SK-N-SH (cell line): ENCODE data around the gene LBR. TPM values are rescaled to one million over a fixed set of nuclear protein-coding genes. Genes with fewer than 3 reads are reported as not detected.

ENCODE experiments used
- CTCF ChIA-PET: fragments of 300-600, 350-600 bp; formaldehyde crosslinking; extraction: SDS; loops from one replicate; lab custom pipeline; 2021; lab: Yijun Ruan, JAX
- POLR2A ChIA-PET: fragments of 350-600 bp; sonication (Branson Sonifier 250); formaldehyde crosslinking; extraction: SDS; loops from one replicate; lab custom pipeline; 2020; ENCODE audit warnings: antibody characterized with exemption, inconsistent platforms; lab: Yijun Ruan, JAX
- DNase-seq: peaks from one replicate; pipeline ENCODE4 v3.0.0; 2012
- H2AFZ ChIP-seq: fragments of 200-600 bp; sonication (generic); 2 replicates; pipeline ENCODE4 v1.8.1; 2016; ENCODE audit warnings: antibody characterized with exemption, mild to moderate bottlenecking, low read depth
- H3F3A ChIP-seq: fragments of 200-600 bp; sonication (generic); replicated peaks from 2 replicates; pipeline ENCODE3; 2016; ENCODE audit warnings: antibody characterized with exemption, mild to moderate bottlenecking; ENCODE audit not compliant: insufficient read depth
- H3K27ac ChIP-seq, 2 experiments: fragments of 200-500 bp in 1 of 2; fragments of 200-600 bp in 1 of 2; sonication (Bioruptor generic) in 1 of 2; sonication (generic), shearing (Covaris generic) in 1 of 2; 2 replicates each; pipeline versions ENCODE4 v1.5.1 to v1.6.1; 2014 to 2016; ENCODE audit warnings: low read depth in 2 of 2, inconsistent platforms in 1 of 2, low read length in 1 of 2, mild to moderate bottlenecking in 1 of 2, mixed read lengths in 1 of 2
- H3K27me3 ChIP-seq: fragments of 200-600 bp; sonication (generic), shearing (Covaris generic); 2 replicates; pipeline ENCODE4 v1.6.1; 2016; ENCODE audit warnings: mixed run types; ENCODE audit not compliant: insufficient read depth
- H3K36me3 ChIP-seq, 2 experiments: fragments of 200-500 bp in 1 of 2; fragments of 200-600 bp in 1 of 2; sonication (Bioruptor generic) in 1 of 2; sonication (generic) in 1 of 2; replicated peaks in 1 of 2; 2 replicates each; pipeline versions ENCODE3 to v1.5.1; 2014 to 2016; ENCODE audit warnings: low read length in 1 of 2, mild to moderate bottlenecking in 1 of 2; ENCODE audit not compliant: insufficient read depth in 2 of 2, control insufficient read depth in 1 of 2
- H3K4me1 ChIP-seq, 2 experiments: fragments of 200-500 bp in 1 of 2; fragments of 200-600 bp in 1 of 2; sonication (Bioruptor generic) in 1 of 2; sonication (generic), shearing (Covaris generic) in 1 of 2; 2 replicates each; pipeline versions ENCODE4 v1.5.1 to v1.6.1; 2014 to 2016; ENCODE audit warnings: low read depth in 1 of 2, low read length in 1 of 2, mixed run types in 1 of 2; ENCODE audit not compliant: insufficient read depth in 2 of 2, control insufficient read depth in 1 of 2
- H3K4me2 ChIP-seq: fragments of 200-600 bp; sonication (generic), shearing (Covaris generic); 2 replicates; pipeline ENCODE4 v1.6.1; 2017; ENCODE audit warnings: mixed run types
- H3K4me3 ChIP-seq, 2 experiments: fragments of 200-500 bp in 1 of 2; fragments of 200-600 bp in 1 of 2; sonication (Bioruptor generic) in 1 of 2; sonication (generic), shearing (Covaris generic) in 1 of 2; 2 replicates each; pipeline versions ENCODE4 v1.5.1 to v1.8.1; 2014 to 2016; ENCODE audit warnings: low read depth in 2 of 2, inconsistent platforms in 1 of 2, low read length in 1 of 2, mild to moderate bottlenecking in 1 of 2, mixed read lengths in 1 of 2, moderate library complexity in 1 of 2
- H3K79me2 ChIP-seq: fragments of 200-600 bp; sonication (generic); 2 replicates; pipeline ENCODE4 v1.8.1; 2017; ENCODE audit warnings: mild to moderate bottlenecking; ENCODE audit not compliant: insufficient read depth
- H3K9ac ChIP-seq: fragments of 200-600 bp; sonication (generic); 2 replicates; pipeline ENCODE4 v1.6.1; 2017; ENCODE audit warnings: mixed run types
- H3K9me2 ChIP-seq: fragments of 200-600 bp; sonication (generic); 2 replicates; pipeline ENCODE4 v1.6.1; 2017; ENCODE audit warnings: mixed run types
- H3K9me3 ChIP-seq: fragments of 200-600 bp; sonication (generic); 2 replicates; pipeline ENCODE4 v1.6.1; 2017; ENCODE audit warnings: mixed run types, mild to moderate bottlenecking, moderate library complexity
- H4K20me1 ChIP-seq: fragments of 200-600 bp; sonication (generic); 2 replicates; pipeline ENCODE4 v1.6.1; 2017; ENCODE audit warnings: mild to moderate bottlenecking, mixed run types; ENCODE audit not compliant: insufficient read depth
- CTCF ChIP-seq: fragments of 200-600 bp; sonication (generic); IDR thresholded peaks from 2 replicates; pipeline ENCODE4 v1.6.1; 2017; ENCODE audit warnings: antibody characterized with exemption, mild to moderate bottlenecking, moderate library complexity
- EP300 ChIP-seq, 2 experiments: IDR thresholded peaks; 2 replicates each; pipeline versions ENCODE4 v1.4.0 to v1.6.1; 2012; ENCODE audit warnings: borderline replicate concordance in 1 of 2, low read depth in 1 of 2, low read length in 1 of 2
- FOXJ3 ChIP-seq: sonication (generic); formaldehyde crosslinking; IDR thresholded peaks from 2 replicates; pipeline ENCODE4 v1.5.1; 2020; ENCODE audit warnings: mild to moderate bottlenecking, missing genetic modification reagents
- FOXM1 ChIP-seq: IDR thresholded peaks from 2 replicates; pipeline ENCODE4 v1.4.0; 2012; ENCODE audit warnings: low read depth, mild to moderate bottlenecking
- GATA2 ChIP-seq: sonication (generic); formaldehyde crosslinking; IDR thresholded peaks from 2 replicates; pipeline ENCODE4 v1.5.0; 2020; ENCODE audit warnings: mild to moderate bottlenecking, missing genetic modification reagents
- IRF3 ChIP-seq: fragments of 150-350 bp; IDR thresholded peaks from 2 replicates; pipeline ENCODE4 v1.6.1; 2016; ENCODE audit warnings: mild to moderate bottlenecking, low read depth, low read length
- JUND ChIP-seq: IDR thresholded peaks from 2 replicates; pipeline ENCODE4 v1.4.0; 2012
- MEF2A ChIP-seq: IDR thresholded peaks from 2 replicates; pipeline ENCODE4 v1.4.0; 2012; ENCODE audit warnings: low read depth, borderline replicate concordance
- MXI1 ChIP-seq: IDR thresholded peaks from 2 replicates; pipeline ENCODE4 v1.6.1; 2012; ENCODE audit warnings: mild to moderate bottlenecking, low read depth, low read length, improper control_type of control experiment
- POLR2AphosphoS5 ChIP-seq: IDR thresholded peaks from 2 replicates; pipeline ENCODE4 v1.6.1; 2012; ENCODE audit warnings: low read depth, low read length
- RAD21 ChIP-seq: IDR thresholded peaks from 2 replicates; pipeline ENCODE4 v1.6.1; 2012; ENCODE audit warnings: mild to moderate bottlenecking, low read length
- RFX5 ChIP-seq: IDR thresholded peaks from 2 replicates; pipeline ENCODE4 v1.6.1; 2012; ENCODE audit warnings: mild to moderate bottlenecking, improper control_type of control experiment, low read length
- SMC3 ChIP-seq: IDR thresholded peaks from 2 replicates; pipeline ENCODE4 v1.6.1; 2012; ENCODE audit warnings: low read depth, low read length, improper control_type of control experiment
- TAF1 ChIP-seq: IDR thresholded peaks from 2 replicates; pipeline ENCODE4 v1.6.1; 2012; ENCODE audit warnings: low read depth, mild to moderate bottlenecking, low read length, moderate library complexity, borderline replicate concordance
- USF1 ChIP-seq: IDR thresholded peaks from 2 replicates; pipeline ENCODE4 v1.4.0; 2012; ENCODE audit warnings: low read depth, borderline replicate concordance
- YY1 ChIP-seq: IDR thresholded peaks from 2 replicates; pipeline ENCODE4 v1.4.0; 2012; ENCODE audit warnings: low read depth, mild to moderate bottlenecking
- WGBS: methylation state at CpG from one replicate; pipeline ENCODE4 v1.1.6; 2017; ENCODE audit warnings: low lambda C conversion rate; 5-methylcytosine and 5-hydroxymethylcytosine counted together
- polyA plus RNA-seq, 3 experiments: library from polyadenylated mRNA; depleted of rRNA; stranded (reverse); fragments of >200 nt; gene quantifications; 2 replicates each; pipeline ENCODE4 v1.2.3, GENCODE V29; 2012
- TF ChIP-seq, protein P1 (sequence below): fragments of 150-350 bp; IDR thresholded peaks from 2 replicates; pipeline ENCODE4 v1.6.1; 2017; ENCODE audit warnings: antibody characterized with exemption, low read length, low read depth, borderline replicate concordance
- TF ChIP-seq, protein P2 (sequence below): IDR thresholded peaks from 2 replicates; pipeline ENCODE4; 2012
- TF ChIP-seq, protein P3 (sequence below): IDR thresholded peaks from 2 replicates; pipeline ENCODE4 v1.4.0; 2012; ENCODE audit warnings: low read depth, borderline replicate concordance

LBR gene
- polyA plus RNA-seq, 1 of the 3 experiments (the other 2 are of a cell fraction): 10.6 TPM

- H3K4me2 ChIP-seq: no peak overlapping the region
- no peak for DNase-seq
- H3K4me3 ChIP-seq: no peak overlapping the region
- H3K79me2 ChIP-seq: peaks cover 9% of the 10 kb centered on the region; the same call in 1 of the 2 replicates
- H3K9me3 ChIP-seq: no peaks in the 10 kb centered on the region
- CTCF ChIA-PET: interaction anchor here (1.0 to 1.1 kb wide), 2 partner anchors 8 to 15 kb away, joined by 3 to 4 read pairs; no protein-coding TSS in a partner anchor
- TF ChIP-seq TAF1 (no peak), CTCF (no peak), RAD21 (no peak)
- TF ChIP-seq, protein P1, sequence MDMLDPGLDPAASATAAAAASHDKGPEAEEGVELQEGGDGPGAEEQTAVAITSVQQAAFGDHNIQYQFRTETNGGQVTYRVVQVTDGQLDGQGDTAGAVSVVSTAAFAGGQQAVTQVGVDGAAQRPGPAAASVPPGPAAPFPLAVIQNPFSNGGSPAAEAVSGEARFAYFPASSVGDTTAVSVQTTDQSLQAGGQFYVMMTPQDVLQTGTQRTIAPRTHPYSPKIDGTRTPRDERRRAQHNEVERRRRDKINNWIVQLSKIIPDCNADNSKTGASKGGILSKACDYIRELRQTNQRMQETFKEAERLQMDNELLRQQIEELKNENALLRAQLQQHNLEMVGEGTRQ: no peak
- no peaks in the 10 kb centered on the region for H3K27me3 ChIP-seq
- H3K27ac ChIP-seq: no peak overlapping the region
- H4K20me1 ChIP-seq: no peaks in the 10 kb centered on the region
- H3K36me3 ChIP-seq: peaks cover 71 to 72% of the 10 kb centered on the region in 2 experiments
- H3K9me2 ChIP-seq: no peaks in the 10 kb centered on the region
- POLR2A ChIA-PET: no interaction called here
- no peaks in the 10 kb centered on the region for H3F3A ChIP-seq
- no peak overlapping the region for H3K9ac ChIP-seq
- 86% methylated on average over 11 of the region's 11 CpGs for WGBS
- no peak overlapping the region for H2AFZ ChIP-seq
- no peaks in the 10 kb centered on the region; a peak in 2 of 4 replicates for H3K4me1 ChIP-seq
These were observed 11.7 kb downstream of the LBR start for GRCh38 chr1:225415967-225416745.

DNA sequence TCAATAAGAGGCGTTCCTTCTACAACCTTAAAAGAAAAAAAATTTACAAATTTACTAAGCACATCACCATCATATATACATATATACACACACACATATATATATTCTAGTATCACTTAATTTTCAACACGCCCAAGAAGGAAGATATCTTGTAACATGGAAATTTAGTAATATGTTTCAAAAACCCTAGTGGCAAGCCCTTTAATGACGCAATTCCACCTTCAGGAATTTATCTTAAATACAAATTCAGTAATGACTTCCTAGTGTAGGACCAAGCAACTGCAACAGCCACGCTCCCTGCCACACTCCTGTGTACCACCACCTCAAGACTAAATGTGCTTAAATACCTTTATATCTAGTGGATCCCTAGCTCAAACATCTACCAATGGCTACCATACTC, 12.5 kb downstream of the LBR start:
- no peak overlapping the region for H2AFZ ChIP-seq
- H3K36me3 ChIP-seq: peaks cover 76 to 79% of the 10 kb centered on the region in 2 experiments
- H3K27me3 ChIP-seq: no peaks in the 10 kb centered on the region
- no peaks in the 10 kb centered on the region; a peak in 2 of 4 replicates for H3K4me1 ChIP-seq
- ChIA-PET CTCF (interaction anchor here (0.9 to 1.1 kb wide), 2 partner anchors 8 to 10 kb away, joined by 4 read pairs; no protein-coding TSS in a partner anchor), POLR2A (no interaction called here)
- no peaks in the 10 kb centered on the region for H4K20me1 ChIP-seq
- DNase-seq: no peak
- 97% methylated on average over 4 of the region's 4 CpGs for WGBS
- H3F3A ChIP-seq: no peaks in the 10 kb centered on the region
- H3K9me3 ChIP-seq: no peaks in the 10 kb centered on the region
- no peak overlapping the region for H3K4me2 ChIP-seq
- H3K4me3 ChIP-seq: no peak overlapping the region
- H3K27ac ChIP-seq: no peak overlapping the region
- H3K9me2 ChIP-seq: no peaks in the 10 kb centered on the region
- no peak overlapping the region for H3K9ac ChIP-seq
- H3K79me2 ChIP-seq: peaks cover 3% of the 10 kb centered on the region; the same call in 1 of the 2 replicates
- TF ChIP-seq FOXM1: no peak
- TF ChIP-seq RFX5: no peak
- TF ChIP-seq IRF3: no peak
- TF ChIP-seq, protein P2, sequence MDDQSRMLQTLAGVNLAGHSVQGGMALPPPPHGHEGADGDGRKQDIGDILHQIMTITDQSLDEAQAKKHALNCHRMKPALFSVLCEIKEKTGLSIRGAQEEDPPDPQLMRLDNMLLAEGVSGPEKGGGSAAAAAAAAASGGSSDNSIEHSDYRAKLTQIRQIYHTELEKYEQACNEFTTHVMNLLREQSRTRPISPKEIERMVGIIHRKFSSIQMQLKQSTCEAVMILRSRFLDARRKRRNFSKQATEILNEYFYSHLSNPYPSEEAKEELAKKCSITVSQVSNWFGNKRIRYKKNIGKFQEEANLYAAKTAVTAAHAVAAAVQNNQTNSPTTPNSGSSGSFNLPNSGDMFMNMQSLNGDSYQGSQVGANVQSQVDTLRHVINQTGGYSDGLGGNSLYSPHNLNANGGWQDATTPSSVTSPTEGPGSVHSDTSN: no peak
- no peak for TF ChIP-seq FOXJ3 (CRISPR knock-in tag)
- TF ChIP-seq USF1: no peak
- TF ChIP-seq MEF2A: no peak
- TF ChIP-seq GATA2 (CRISPR knock-in tag): no peak
- no peak for TF ChIP-seq EP300 (IDR thresholded peaks at IDR 0.05; ENCODE audit: borderline replicate concordance in 1 of 2, low read depth in 1 of 2, low read length in 1 of 2)
- no peak for TF ChIP-seq RAD21
- no peak for TF ChIP-seq JUND
- TF ChIP-seq POLR2AphosphoS5: no peak
- no peak for TF ChIP-seq MXI1
- no peak for TF ChIP-seq SMC3
- no peak for TF ChIP-seq YY1
- TF ChIP-seq, protein P3, sequence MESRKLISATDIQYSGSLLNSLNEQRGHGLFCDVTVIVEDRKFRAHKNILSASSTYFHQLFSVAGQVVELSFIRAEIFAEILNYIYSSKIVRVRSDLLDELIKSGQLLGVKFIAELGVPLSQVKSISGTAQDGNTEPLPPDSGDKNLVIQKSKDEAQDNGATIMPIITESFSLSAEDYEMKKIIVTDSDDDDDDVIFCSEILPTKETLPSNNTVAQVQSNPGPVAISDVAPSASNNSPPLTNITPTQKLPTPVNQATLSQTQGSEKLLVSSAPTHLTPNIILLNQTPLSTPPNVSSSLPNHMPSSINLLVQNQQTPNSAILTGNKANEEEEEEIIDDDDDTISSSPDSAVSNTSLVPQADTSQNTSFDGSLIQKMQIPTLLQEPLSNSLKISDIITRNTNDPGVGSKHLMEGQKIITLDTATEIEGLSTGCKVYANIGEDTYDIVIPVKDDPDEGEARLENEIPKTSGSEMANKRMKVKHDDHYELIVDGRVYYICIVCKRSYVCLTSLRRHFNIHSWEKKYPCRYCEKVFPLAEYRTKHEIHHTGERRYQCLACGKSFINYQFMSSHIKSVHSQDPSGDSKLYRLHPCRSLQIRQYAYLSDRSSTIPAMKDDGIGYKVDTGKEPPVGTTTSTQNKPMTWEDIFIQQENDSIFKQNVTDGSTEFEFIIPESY: no peak
